Measurements from ENCODE around the gene C3. TPM values are rescaled to one million over a fixed set of nuclear protein-coding genes. Genes with fewer than 3 reads are reported as not detected.
"Not testable (repeated sequence)": the region's sequence is repeated elsewhere in the genome, so short reads cannot be mapped to it uniquely, and the experiment has no call there.

Gene C3
- total and polyA plus RNA-seq, 2 experiments from 2014 or later, result 0.39 to 1.6 TPM

DNA sequence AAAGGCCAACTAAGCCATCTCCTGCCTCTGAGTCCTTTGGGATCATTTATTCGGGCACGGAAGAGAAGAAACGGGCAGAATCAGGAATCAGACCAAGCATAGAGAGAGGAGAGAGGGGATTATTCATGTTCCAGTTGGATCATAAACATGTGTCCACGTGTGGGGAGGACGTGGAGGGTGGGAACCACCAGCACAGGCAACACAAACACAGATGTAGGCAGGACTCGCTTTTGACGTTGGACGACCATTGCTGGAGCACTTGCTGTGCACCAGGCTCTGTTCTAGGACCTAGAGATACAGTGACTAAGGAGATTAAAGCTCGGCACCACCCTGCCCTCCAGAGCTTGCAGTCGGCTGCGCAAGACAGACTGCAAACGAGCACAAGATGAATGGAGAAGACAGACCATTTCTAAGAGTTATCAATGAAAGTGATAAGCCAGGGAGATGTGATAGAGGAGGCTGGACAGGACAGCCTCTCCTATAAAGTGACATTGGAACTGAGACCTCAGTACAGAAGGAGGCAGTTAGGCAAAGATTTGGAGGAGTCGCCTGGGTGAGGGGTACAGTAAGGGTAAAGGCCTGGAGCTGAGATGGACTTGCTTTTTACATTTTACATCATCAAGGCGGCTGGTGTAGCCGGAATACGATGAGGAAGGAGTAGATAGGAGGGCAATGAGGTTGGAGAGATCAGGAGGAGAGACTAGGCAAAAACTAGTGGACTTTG is 46.1 kb upstream of the C3 start:
- no peaks in the 10 kb centered on the region for H3K9me3 ChIP-seq (ENCODE audit: low read depth)
- H3K4me3 ChIP-seq, result peak overlapping the region; percentile 34
- H3K27ac ChIP-seq, result no peak overlapping the region
- peaks cover 15% of the 10 kb centered on the region for H3K27me3 ChIP-seq
- TF ChIP-seq, protein P1, sequence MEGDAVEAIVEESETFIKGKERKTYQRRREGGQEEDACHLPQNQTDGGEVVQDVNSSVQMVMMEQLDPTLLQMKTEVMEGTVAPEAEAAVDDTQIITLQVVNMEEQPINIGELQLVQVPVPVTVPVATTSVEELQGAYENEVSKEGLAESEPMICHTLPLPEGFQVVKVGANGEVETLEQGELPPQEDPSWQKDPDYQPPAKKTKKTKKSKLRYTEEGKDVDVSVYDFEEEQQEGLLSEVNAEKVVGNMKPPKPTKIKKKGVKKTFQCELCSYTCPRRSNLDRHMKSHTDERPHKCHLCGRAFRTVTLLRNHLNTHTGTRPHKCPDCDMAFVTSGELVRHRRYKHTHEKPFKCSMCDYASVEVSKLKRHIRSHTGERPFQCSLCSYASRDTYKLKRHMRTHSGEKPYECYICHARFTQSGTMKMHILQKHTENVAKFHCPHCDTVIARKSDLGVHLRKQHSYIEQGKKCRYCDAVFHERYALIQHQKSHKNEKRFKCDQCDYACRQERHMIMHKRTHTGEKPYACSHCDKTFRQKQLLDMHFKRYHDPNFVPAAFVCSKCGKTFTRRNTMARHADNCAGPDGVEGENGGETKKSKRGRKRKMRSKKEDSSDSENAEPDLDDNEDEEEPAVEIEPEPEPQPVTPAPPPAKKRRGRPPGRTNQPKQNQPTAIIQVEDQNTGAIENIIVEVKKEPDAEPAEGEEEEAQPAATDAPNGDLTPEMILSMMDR (IDR thresholded peaks at IDR 0.05; ENCODE audit: low read depth, low read length), result no peak
- no peaks in the 10 kb centered on the region for H3K4me1 ChIP-seq (ENCODE audit: low read depth)
- no peak for DNase-seq (ENCODE audit: low read depth in 1 of 2, low spot score in 1 of 2)
- no peaks in the 10 kb centered on the region for H3K36me3 ChIP-seq

DNA sequence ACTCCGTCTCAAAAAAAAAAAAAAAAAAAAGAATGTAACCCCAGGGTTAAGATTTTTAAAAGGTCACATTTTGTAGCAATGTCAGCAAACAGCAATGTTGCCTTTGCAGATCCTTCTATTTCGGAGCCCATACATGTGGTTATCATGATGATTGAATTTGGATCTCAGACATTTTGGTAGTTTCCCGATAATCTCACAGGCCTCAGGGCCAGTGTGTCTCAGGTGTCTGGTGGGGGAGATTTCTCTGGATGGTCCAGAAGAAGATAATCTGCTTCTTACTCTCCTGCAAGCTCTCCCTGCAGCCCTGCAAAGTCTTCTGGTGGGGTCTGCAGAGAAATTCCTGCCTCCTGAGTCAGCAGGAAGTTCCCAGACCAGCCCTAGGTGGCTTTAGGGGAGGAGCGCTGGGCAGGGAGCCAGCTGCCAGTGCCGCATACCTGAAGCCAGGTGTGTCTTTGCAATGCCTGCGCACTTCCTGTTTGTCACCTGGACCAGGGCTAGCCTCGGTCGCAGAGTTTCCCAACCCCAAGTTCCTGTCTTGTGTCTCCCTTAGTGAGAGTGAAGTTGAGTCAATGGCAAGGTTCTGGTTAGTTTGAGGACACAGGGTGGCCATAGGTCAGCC is 45.4 kb upstream of the C3 start:
- no peaks in the 10 kb centered on the region for H3K36me3 ChIP-seq
- no peak overlapping the region for H3K4me3 ChIP-seq
- H3K4me1 ChIP-seq (ENCODE audit: low read depth), result no peaks in the 10 kb centered on the region
- no peaks in the 10 kb centered on the region for H3K9me3 ChIP-seq (ENCODE audit: low read depth)
- peaks cover 15% of the 10 kb centered on the region for H3K27me3 ChIP-seq
- DNase-seq (ENCODE audit: low read depth in 1 of 2, low spot score in 1 of 2), result no peak
- TF ChIP-seq, protein P1 (IDR thresholded peaks at IDR 0.05; ENCODE audit: low read depth, low read length), result no peak
- no peak overlapping the region for H3K27ac ChIP-seq

DNA sequence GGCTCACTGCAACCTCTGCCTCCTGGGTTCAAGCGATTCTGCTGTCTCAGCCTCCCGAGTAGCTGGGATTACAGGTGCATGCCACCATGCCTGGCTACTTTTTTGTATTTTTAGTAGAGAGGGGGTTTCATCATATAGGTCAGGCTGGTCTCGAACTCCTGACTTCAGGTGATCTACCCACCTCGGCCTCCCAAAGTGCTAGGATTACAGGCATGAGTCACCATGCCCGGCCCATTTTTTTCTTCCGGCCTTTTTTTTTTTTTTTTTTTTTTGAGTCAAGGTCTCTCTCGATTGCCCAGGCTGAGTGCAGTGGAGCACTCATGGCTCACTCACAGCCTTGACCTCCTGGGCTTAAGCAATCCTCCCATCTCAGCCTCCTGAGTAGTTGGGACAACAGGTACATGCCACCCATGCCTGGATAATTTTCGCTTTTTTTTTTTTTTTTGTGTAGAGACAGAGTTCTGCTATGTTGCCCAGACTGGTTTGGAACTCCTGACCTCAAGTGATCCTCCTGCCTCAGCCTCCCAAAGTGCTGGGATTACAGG is 41.9 kb upstream of the C3 start:
- not testable (repeated sequence) for H3K9me3 ChIP-seq (ENCODE audit: low read depth); H3K4me3 ChIP-seq; H3K36me3 ChIP-seq; H3K4me1 ChIP-seq (ENCODE audit: low read depth); H3K27ac ChIP-seq; DNase-seq (ENCODE audit: low read depth in 1 of 2, low spot score in 1 of 2)
- peaks cover 15% of the 10 kb centered on the region for H3K27me3 ChIP-seq

DNA sequence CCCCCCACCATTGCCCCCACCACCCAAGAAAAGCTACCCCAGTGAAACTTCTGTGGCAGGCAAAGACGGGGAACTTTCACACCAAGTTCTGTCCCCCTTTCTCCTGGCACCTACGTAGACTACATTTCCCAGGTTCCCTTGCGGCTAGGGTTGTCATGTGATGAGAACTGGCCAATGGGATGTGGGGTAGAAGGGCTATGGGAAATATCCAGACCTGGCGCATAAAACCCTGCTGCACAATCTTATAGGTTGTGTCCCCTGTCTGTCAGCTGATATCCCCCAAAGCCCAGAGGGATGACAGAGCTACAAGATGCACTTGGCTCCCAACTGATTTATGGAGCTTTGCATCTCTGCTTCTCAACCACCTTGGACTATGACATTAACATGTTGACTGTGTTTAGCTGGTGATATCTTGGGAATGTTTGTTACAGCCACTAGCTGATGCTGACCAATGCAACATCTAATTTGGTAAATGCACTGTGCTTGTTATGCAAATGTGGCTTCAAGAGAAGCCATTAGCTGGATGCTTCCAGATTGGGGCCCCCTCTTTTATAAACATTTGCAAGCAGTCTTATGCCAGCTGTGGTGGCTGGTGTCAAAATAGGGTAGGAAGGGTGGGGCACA is 40.7 kb upstream of the C3 start:
- no peak overlapping the region for H3K4me3 ChIP-seq
- no peaks in the 10 kb centered on the region for H3K4me1 ChIP-seq (ENCODE audit: low read depth)
- H3K27me3 ChIP-seq, result peaks cover 4% of the 10 kb centered on the region
- TF ChIP-seq, protein P1 (IDR thresholded peaks at IDR 0.05; ENCODE audit: low read depth, low read length), result no peak
- H3K27ac ChIP-seq, result no peak overlapping the region
- no peak for DNase-seq (ENCODE audit: low read depth in 1 of 2, low spot score in 1 of 2)
- H3K9me3 ChIP-seq (ENCODE audit: low read depth), result no peaks in the 10 kb centered on the region
- no peaks in the 10 kb centered on the region for H3K36me3 ChIP-seq

DNA sequence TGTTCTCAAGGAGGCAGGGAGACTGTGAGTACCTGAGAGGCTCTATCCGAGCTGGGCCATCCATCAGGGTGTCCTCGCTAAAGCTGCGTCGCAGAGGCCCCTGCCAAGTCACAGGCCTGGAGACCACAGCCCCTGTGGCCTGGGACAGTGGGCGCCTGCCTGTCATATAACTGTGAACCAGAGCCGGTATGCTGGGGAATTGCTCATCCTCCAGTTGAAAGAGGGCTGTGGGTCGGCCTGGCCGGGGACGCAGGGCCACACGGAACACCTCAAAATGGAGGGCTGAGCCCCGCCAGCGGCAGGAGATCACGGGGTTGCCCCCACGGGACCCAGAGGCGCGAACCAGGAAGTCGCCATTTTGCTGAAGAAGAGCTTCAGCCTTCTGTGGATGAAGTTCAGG is 40.2 kb upstream of the C3 start:
- H3K4me3 ChIP-seq, result no peak overlapping the region
- H3K9me3 ChIP-seq (ENCODE audit: low read depth), result no peaks in the 10 kb centered on the region
- H3K27me3 ChIP-seq, result no peaks in the 10 kb centered on the region
- TF ChIP-seq, protein P1 (IDR thresholded peaks at IDR 0.05; ENCODE audit: low read depth, low read length), result no peak
- no peak for DNase-seq (ENCODE audit: low read depth in 1 of 2, low spot score in 1 of 2)
- H3K4me1 ChIP-seq (ENCODE audit: low read depth), result no peaks in the 10 kb centered on the region
- H3K36me3 ChIP-seq, result no peaks in the 10 kb centered on the region
- H3K27ac ChIP-seq, result no peak overlapping the region

Data from cardiac muscle cell (in vitro differentiated cells and primary cell).